Measurements from ENCODE around the gene PCGF3. TPM values are rescaled to one million over a fixed set of nuclear protein-coding genes. Genes with fewer than 3 reads are reported as not detected.

Gene PCGF3
- total and polyA plus RNA-seq, 9 of the 15 experiments (the other 6 are each of a cell fraction or from before 2014, with no cell fraction given) = 2.6 to 46.1 (median 20.3) TPM

DNA sequence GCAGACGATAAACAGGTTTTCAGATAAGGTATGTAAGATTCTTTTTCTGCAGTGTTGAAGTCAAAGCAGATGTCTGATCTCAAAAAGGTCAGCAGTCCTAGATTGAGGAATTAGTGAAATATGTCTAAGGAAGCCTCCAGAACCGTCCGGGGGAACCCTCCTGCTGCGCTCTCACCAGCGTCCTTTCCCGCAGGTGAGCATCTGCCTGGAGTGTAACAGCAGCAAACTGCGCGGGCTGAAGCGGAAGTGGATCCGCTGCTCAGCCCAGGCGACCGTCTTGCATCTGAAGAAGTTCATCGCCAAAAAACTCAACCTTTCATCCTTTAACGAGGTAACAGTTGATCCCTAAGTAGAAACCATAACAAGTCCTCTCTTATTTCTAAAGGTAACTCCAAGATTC lies 55.5 kb downstream of the PCGF3 start:
- no TSS peak for BruUV-seq (replicated peaks)
- peaks cover 72% of the 10 kb centered on the region; the same call in 2 of the 3 replicates for H3K36me3 ChIP-seq (ENCODE audit: control insufficient read depth, insufficient read depth, low read length)
- H3K4me2 ChIP-seq (ENCODE audit: insufficient read depth, low read length) = no peak overlapping the region
- no peaks in the 10 kb centered on the region; the same call in 2 of the 3 replicates for H3K79me2 ChIP-seq (ENCODE audit: control insufficient read depth, insufficient read depth, low read length)
- peaks cover 0 to 14% of the 10 kb centered on the region in 2 experiments; a peak in 1 of 5 replicates for H3K4me1 ChIP-seq (replicated peaks in 1 of 2; ENCODE audit: control insufficient read depth in 2 of 2, insufficient read depth in 2 of 2, low read length in 2 of 2)
- H2AFZ ChIP-seq (ENCODE audit: low read depth, low read length) = no peak overlapping the region
- peaks cover 13% of the 10 kb centered on the region for H3K9me3 ChIP-seq (replicated peaks; ENCODE audit: control insufficient read depth, insufficient read depth, low read depth, low read length)
- FAIRE-seq = no peak
- no peaks in the 10 kb centered on the region for H3K27me3 ChIP-seq (ENCODE audit: control insufficient read depth in 2 of 2, insufficient read depth in 2 of 2, low read length in 2 of 2)
- no peak overlapping the region for H3K27ac ChIP-seq (ENCODE audit: extremely low read depth, low read depth, low read length)
- intact Hi-C loops (cut with micrococcal nuclease) (loop anchor here (10.0 kb wide), 1 partner anchor 224 kb away; the partner anchor contains the start of gene IDUA), in situ Hi-C loops (cut with MboI) (no loop called here)
- ChIA-PET CTCF (ENCODE audit: low intra/inter-chr PET ratio) (no interaction called here), POLR2A (no interaction called here)
- TF ChIP-seq ZNF780A (CRISPR knock-in tag; IDR thresholded peaks at IDR 0.05) (no peak), RHOXF2B (CRISPR knock-in tag; conservative IDR thresholded peaks at IDR 0.05) (no peak), POLR2AphosphoS5 (IDR thresholded peaks at IDR 0.05; ENCODE audit: control insufficient read depth, insufficient read depth, low read depth, low read length) (no peak), ZEB2 (IDR thresholded peaks at IDR 0.05) (no peak), ZNF57 (CRISPR knock-in tag; IDR thresholded peaks at IDR 0.05) (no peak), MEIS2 (IDR thresholded peaks at IDR 0.05; ENCODE audit: partially characterized antibody) (no peak), ZNF583 (CRISPR knock-in tag; IDR thresholded peaks at IDR 0.05) (no peak), CUX1 (CRISPR knock-in tag; IDR thresholded peaks at IDR 0.05) (no peak), ZNF197 (CRISPR knock-in tag; IDR thresholded peaks at IDR 0.05; ENCODE audit: low read depth) (no peak), PHB (CRISPR knock-in tag; IDR thresholded peaks at IDR 0.05) (no peak), ZNF518B (CRISPR knock-in tag; IDR thresholded peaks at IDR 0.05) (no peak), SLC30A9 (CRISPR knock-in tag; IDR thresholded peaks at IDR 0.05) (no peak), MYBL2 (IDR thresholded peaks at IDR 0.05; ENCODE audit: low read depth) (no peak), MYBL2 (CRISPR knock-in tag; IDR thresholded peaks at IDR 0.05; ENCODE audit: borderline replicate concordance) (no peak)
- H3K9me1 ChIP-seq (ENCODE audit: control insufficient read depth, insufficient read depth, low read length) = no peaks in the 10 kb centered on the region
- H4K20me1 ChIP-seq (replicated peaks; ENCODE audit: control insufficient read depth, insufficient read depth, low read length) = no peaks in the 10 kb centered on the region
- no peak for DNase-seq (ENCODE audit: extremely low read depth in 1 of 4, low spot score in 3 of 4)
- no peak overlapping the region for H3K9ac ChIP-seq (ENCODE audit: insufficient read depth in 1 of 2, low read depth in 2 of 2, low read length in 2 of 2)
- WGBS (ENCODE audit: insufficient coverage, low coverage, missing lambda C conversion rate) = 98% methylated on average over 8 of the region's 14 CpGs
- ATAC-seq = no peak
- H3K4me3 ChIP-seq = no peak overlapping the region

All from K562 (cell line).